Sigmoid colon (tissue), 7 donors: ENCODE results near the gene GAS6. TPM values are rescaled to one million over a fixed set of nuclear protein-coding genes. Genes with fewer than 3 reads are reported as not detected.
A peak's percentile ranks its signal among the peaks of the same experiment; 100 is the strongest.

Source experiments
- DNase-seq: peaks from one replicate; pipeline ENCODE4 v3.0.0-alpha.2; 2019
- H3K27ac ChIP-seq, 4 donors: fragments of 200-600 bp; sonication (generic); one replicate each; pipeline ENCODE4 v1.5.1; 2016 to 2019; ENCODE audit warnings: mild to moderate bottlenecking in 1 of 4
- H3K27me3 ChIP-seq, 3 donors: fragments of 200-600 bp; sonication (generic); one replicate each; pipeline ENCODE4 v1.5.1; 2019; ENCODE audit warnings: mild to moderate bottlenecking in 1 of 3
- H3K36me3 ChIP-seq, 4 donors: fragments of 200-600 bp; sonication (generic); one replicate each; pipeline ENCODE4 v1.5.1; 2016 to 2019
- H3K4me1 ChIP-seq, 4 donors: fragments of 200-600 bp; sonication (generic); one replicate each; pipeline ENCODE4 v1.5.1; 2017 to 2019
- H3K4me3 ChIP-seq, 4 donors: fragments of 200-600 bp; sonication (generic); one replicate each; pipeline ENCODE4 v1.5.1; 2017 to 2019; ENCODE audit warnings: mild to moderate bottlenecking in 2 of 4, moderate library complexity in 1 of 4
- H3K9me3 ChIP-seq, 4 donors: fragments of 200-600 bp in 3 of 4; sonication (generic) in 3 of 4; one replicate each; pipeline versions ENCODE4 v1.5.1 to v1.6.1; 2013 to 2019
- CTCF ChIP-seq, 4 experiments: fragments of 450-650 bp in 3 of 4; fragments of 200-600 bp in 1 of 4; IDR thresholded peaks; one replicate each; pipeline ENCODE4 v1.5.1; 2016 to 2019; ENCODE audit warnings: antibody characterized with exemption in 4 of 4, mild to moderate bottlenecking in 3 of 4, moderate library complexity in 2 of 4
- EP300 ChIP-seq, 4 donors: sonication (generic); formaldehyde crosslinking; IDR thresholded peaks; one replicate each; pipeline ENCODE4 v1.6.1; 2017; ENCODE audit warnings: antibody characterized with exemption in 4 of 4
- POLR2A ChIP-seq, 2 donors: fragments of 450-650 bp; IDR thresholded peaks; one replicate each; pipeline ENCODE4 v1.6.1; 2016; ENCODE audit warnings: antibody characterized with exemption in 2 of 2, mild to moderate bottlenecking in 2 of 2, moderate library complexity in 2 of 2
- POLR2AphosphoS5 ChIP-seq, 4 donors: sonication (generic); formaldehyde crosslinking; IDR thresholded peaks; one replicate each; pipeline ENCODE4 v1.6.1; 2017; ENCODE audit warnings: antibody characterized with exemption in 4 of 4
- WGBS, 2 donors: extraction: QIAGEN DNeasy Blood & Tissue Kit; methylation state at CpG; one replicate each; pipeline ENCODE4 v1.1.7; 2013; 5-methylcytosine and 5-hydroxymethylcytosine counted together
- intact Hi-C: fragments of 100-400 bp; cut with DNase I; formaldehyde crosslinking; loops from one replicate; pipeline ENCODE4 v1.15.1; 2023
- polyA plus RNA-seq, 3 donors: library from polyadenylated mRNA; stranded (reverse); fragments of 200-250 nt; gene quantifications; one replicate each; pipeline ENCODE4 v1.2.3, GENCODE V29; 2013
- total RNA-seq, 4 donors: library from RNA; depleted of rRNA; stranded (reverse); fragments of >200 nt; gene quantifications; one replicate each; pipeline ENCODE4 v1.1.0, GENCODE V29; 2016
- donor health status: healthy with polysubstance abuse.
- donor health status: Bipolar disorder and iron deficiency.
- donor health status: healthy.

The GAS6 gene
- total and polyA plus RNA-seq, 7 donors, result 27.0 to 105 (median 58.1) TPM

GRCh38 chr13:113776231-113777125 lies 87.4 kb downstream of the GAS6 start:
- no peak overlapping the region for H3K4me3 ChIP-seq
- intact Hi-C loops, result no loop called here
- no peak for TF ChIP-seq EP300 (IDR thresholded peaks at IDR 0.05)
- no peak for TF ChIP-seq POLR2A (IDR thresholded peaks at IDR 0.05)
- TF ChIP-seq CTCF (IDR thresholded peaks at IDR 0.05), result no peak
- no peak for TF ChIP-seq POLR2AphosphoS5 (IDR thresholded peaks at IDR 0.05)
- no peaks in the 10 kb centered on the region for H3K4me1 ChIP-seq
- DNase-seq, result no peak
- no peak overlapping the region for H3K27ac ChIP-seq
- no peaks in the 10 kb centered on the region for H3K9me3 ChIP-seq
- peaks cover 6 to 33% (median 23%) of the 10 kb centered on the region in 3 donors for H3K27me3 ChIP-seq
- no peaks in the 10 kb centered on the region for H3K36me3 ChIP-seq
- 67 to 77% methylated on average over 35 of the region's 35 CpGs for WGBS, 2 donors

GRCh38 chr13:113775451-113776145 lies 88.3 kb downstream of the GAS6 start:
- Histone ChIP-seq H3K9me3 (no peaks in the 10 kb centered on the region), H3K27me3 (peaks cover 6 to 33% (median 23%) of the 10 kb centered on the region in 3 donors), H3K36me3 (no peaks in the 10 kb centered on the region), H3K4me3 (no peak overlapping the region), H3K27ac (no peak overlapping the region), H3K4me1 (no peaks in the 10 kb centered on the region)
- TF ChIP-seq POLR2A (IDR thresholded peaks at IDR 0.05) (no peak), EP300 (IDR thresholded peaks at IDR 0.05) (no peak), CTCF (IDR thresholded peaks at IDR 0.05) (no peak), POLR2AphosphoS5 (IDR thresholded peaks at IDR 0.05) (no peak)
- no peak for DNase-seq
- WGBS, 2 donors, result 89 to 92% methylated on average over 28 of the region's 28 CpGs
- intact Hi-C loops, result no loop called here

- H3K27me3 ChIP-seq, result peaks cover 6 to 33% (median 23%) of the 10 kb centered on the region in 3 donors
- WGBS, 2 donors, result 77 to 78% methylated on average over 9 of the region's 9 CpGs
- H3K36me3 ChIP-seq, result no peaks in the 10 kb centered on the region
- H3K4me1 ChIP-seq, result no peaks in the 10 kb centered on the region
- no peaks in the 10 kb centered on the region for H3K9me3 ChIP-seq
- TF ChIP-seq CTCF (IDR thresholded peaks at IDR 0.05) (no peak), POLR2AphosphoS5 (IDR thresholded peaks at IDR 0.05) (peak in 1 of 4 donors; percentile 27), POLR2A (IDR thresholded peaks at IDR 0.05) (no peak)
- intact Hi-C loops, result no loop called here
- H3K27ac ChIP-seq, result no peak overlapping the region
- DNase-seq, result no peak
- no peak overlapping the region for H3K4me3 ChIP-seq
Observed at GRCh38 chr13:113774177-113775107, 89.4 kb downstream of the GAS6 start.

- H3K36me3 ChIP-seq, result no peaks in the 10 kb centered on the region
- no peaks in the 10 kb centered on the region for H3K4me1 ChIP-seq
- no peaks in the 10 kb centered on the region for H3K9me3 ChIP-seq
- intact Hi-C loops, result no loop called here
- no peak for DNase-seq
- WGBS, 2 donors, result 60 to 80% methylated on average over 4 of the region's 4 CpGs
- H3K4me3 ChIP-seq, result no peak overlapping the region
- TF ChIP-seq POLR2A (IDR thresholded peaks at IDR 0.05) (no peak), POLR2AphosphoS5 (IDR thresholded peaks at IDR 0.05) (peak in 1 of 4 donors; percentile 13)
- H3K27ac ChIP-seq, result no peak overlapping the region
- peaks cover 6 to 19% (median 13%) of the 10 kb centered on the region in 3 donors for H3K27me3 ChIP-seq
Observed at GRCh38 chr13:113771709-113772331, 92.1 kb downstream of the GAS6 start.
